ENCODE results near the gene HOXB3. TPM values are rescaled to one million over a fixed set of nuclear protein-coding genes. Genes with fewer than 3 reads are reported as not detected.
A peak's percentile ranks its signal among the peaks of the same experiment; 100 is the strongest.

HOXB3 gene
- total RNA-seq, 2 donors from 2014 or later, result 26.8 to 33.3 TPM

DNA sequence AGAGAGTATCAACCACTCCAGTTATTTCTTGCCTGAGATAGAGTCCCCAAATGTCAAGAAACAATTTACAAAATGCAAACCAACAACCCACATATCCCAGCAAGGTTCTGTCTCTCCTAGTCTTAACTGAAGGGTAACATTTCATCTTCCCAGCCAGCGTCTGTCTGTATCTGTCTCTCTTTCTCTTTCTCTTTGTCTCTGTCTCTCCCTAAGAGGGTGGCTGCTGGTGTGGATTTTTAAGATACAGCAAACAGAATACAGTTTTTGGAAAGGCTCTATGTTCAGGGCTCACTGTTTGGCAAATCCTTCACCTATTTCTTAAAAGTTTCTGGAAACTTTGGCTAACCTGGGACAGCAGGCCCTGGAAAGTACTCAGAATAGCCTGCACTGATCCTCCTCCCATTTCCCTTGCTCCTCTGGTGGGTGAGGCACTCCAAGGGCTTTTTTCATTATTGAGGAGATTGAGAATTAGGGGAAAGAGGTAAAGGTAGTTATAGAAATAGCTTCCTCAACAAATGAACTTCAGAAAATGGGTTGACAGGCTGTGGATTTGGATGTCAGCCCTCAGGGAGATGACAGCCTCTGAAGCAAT is 18.1 kb downstream of the HOXB3 start:
- no peak for ATAC-seq (ENCODE audit: insufficient number of reproducible peaks, low FRiP score, low read depth)
- H3K36me3 ChIP-seq, result no peaks in the 10 kb centered on the region
- no peaks in the 10 kb centered on the region for H3K9me3 ChIP-seq
- no peak for DNase-seq (ENCODE audit: low spot score)
- H3K27me3 ChIP-seq (replicated peaks; ENCODE audit: insufficient read depth), result no peaks in the 10 kb centered on the region
- H3K27ac ChIP-seq, result peak overlapping the region; percentile 84 to 97
- TF ChIP-seq, protein P1, sequence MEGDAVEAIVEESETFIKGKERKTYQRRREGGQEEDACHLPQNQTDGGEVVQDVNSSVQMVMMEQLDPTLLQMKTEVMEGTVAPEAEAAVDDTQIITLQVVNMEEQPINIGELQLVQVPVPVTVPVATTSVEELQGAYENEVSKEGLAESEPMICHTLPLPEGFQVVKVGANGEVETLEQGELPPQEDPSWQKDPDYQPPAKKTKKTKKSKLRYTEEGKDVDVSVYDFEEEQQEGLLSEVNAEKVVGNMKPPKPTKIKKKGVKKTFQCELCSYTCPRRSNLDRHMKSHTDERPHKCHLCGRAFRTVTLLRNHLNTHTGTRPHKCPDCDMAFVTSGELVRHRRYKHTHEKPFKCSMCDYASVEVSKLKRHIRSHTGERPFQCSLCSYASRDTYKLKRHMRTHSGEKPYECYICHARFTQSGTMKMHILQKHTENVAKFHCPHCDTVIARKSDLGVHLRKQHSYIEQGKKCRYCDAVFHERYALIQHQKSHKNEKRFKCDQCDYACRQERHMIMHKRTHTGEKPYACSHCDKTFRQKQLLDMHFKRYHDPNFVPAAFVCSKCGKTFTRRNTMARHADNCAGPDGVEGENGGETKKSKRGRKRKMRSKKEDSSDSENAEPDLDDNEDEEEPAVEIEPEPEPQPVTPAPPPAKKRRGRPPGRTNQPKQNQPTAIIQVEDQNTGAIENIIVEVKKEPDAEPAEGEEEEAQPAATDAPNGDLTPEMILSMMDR (IDR thresholded peaks at IDR 0.05), result no peak
- peak overlapping the region; percentile 64 for H3K4me3 ChIP-seq
- peaks cover 47 to 93% of the 10 kb centered on the region in 2 donors for H3K4me1 ChIP-seq (ENCODE audit: control insufficient read depth in 1 of 2, low read depth in 2 of 2)

DNA sequence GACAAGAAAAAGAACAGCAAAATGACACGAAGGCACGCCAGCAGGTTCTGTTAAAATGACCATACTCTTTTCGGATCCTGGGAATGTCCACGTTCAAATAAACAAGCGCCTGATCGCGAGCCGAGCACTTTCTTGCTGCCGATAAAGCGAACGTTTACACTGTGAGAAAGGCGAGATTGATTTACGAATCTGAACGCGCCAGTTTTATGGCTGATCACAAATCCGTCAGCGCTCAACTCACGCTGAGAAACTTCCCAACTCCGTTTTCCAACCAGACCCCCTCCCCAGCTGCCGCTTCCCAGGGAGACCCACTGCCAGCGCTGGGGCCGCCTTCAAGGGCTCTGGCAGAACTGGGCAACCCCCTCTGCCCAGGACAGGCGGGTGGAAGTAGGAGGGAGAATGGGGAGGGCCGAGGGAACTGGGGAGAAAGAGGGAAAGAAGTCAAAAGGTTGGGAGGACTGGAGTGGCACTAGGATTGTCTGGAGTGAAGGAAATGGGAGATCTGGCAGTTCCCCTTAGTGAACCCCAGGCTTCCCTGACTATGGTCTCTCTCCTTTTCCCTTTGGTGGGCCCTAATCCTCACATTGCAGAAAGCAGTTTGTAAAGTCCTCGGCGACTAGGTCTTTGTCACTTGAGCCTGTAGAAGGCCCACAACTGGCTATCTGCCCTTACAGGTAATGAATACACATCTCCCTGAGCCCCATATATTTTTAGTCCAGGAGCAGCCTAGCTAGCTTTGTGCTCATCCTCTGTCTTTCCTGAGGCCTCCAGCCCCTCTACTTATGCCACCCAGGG is 18.8 kb downstream of the HOXB3 start:
- no peak for DNase-seq (ENCODE audit: low spot score)
- no peaks in the 10 kb centered on the region for H3K9me3 ChIP-seq
- H3K27ac ChIP-seq, result peak overlapping the region; percentile 84 to 97
- TF ChIP-seq, protein P1 (IDR thresholded peaks at IDR 0.05), result no peak
- no peaks in the 10 kb centered on the region for H3K27me3 ChIP-seq (replicated peaks; ENCODE audit: insufficient read depth)
- no peaks in the 10 kb centered on the region for H3K36me3 ChIP-seq
- peaks cover 44 to 96% of the 10 kb centered on the region in 2 donors for H3K4me1 ChIP-seq (ENCODE audit: control insufficient read depth in 1 of 2, low read depth in 2 of 2)
- peak overlapping the region; percentile 64 for H3K4me3 ChIP-seq
- no peak for ATAC-seq (ENCODE audit: insufficient number of reproducible peaks, low FRiP score, low read depth)

DNA sequence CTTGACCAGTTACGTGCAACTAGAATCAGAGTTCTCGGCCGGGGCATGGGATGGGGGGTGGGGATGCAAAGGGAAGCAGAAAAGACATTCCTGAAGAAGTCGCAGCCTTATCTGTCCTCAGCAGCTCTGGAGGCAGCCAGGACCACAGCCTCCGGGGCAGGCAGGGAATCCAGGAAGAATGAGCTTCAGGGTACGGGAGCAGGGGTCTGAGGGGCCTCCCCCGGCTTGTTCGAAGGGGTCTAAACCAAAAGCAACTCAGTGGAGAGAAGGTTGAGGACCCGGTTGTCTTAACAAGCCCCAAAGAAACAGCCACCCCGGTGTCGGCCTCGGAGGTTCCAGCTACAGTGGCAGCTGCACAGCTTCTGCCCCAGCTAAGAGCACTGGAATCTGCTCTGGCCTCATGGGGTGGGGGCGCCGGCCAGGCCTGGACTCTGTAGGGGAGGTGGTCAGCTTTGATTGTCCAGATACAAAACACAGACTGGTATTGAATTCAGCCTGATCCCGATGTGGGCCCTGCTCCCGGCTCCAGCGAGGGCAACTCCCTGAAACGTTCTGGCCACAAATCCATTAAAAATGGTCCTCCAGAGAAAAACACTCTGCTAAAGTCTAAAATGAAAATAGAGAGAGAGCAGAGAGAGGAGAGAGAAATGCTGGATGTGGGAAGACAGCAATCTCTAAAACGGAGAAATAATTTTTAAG is 19.6 kb downstream of the HOXB3 start:
- DNase-seq (ENCODE audit: low spot score) (no peak), ATAC-seq (ENCODE audit: insufficient number of reproducible peaks, low FRiP score, low read depth) (no peak)
- Histone ChIP-seq H3K4me1 (ENCODE audit: control insufficient read depth in 1 of 2, low read depth in 2 of 2) (peaks cover 40 to 97% of the 10 kb centered on the region in 2 donors), H3K36me3 (no peaks in the 10 kb centered on the region), H3K27me3 (replicated peaks; ENCODE audit: insufficient read depth) (no peaks in the 10 kb centered on the region), H3K4me3 (peak overlapping the region; percentile 64), H3K27ac (peak overlapping the region; percentile 84 to 97), H3K9me3 (no peaks in the 10 kb centered on the region)
- TF ChIP-seq, protein P1 (IDR thresholded peaks at IDR 0.05), result no peak

DNA sequence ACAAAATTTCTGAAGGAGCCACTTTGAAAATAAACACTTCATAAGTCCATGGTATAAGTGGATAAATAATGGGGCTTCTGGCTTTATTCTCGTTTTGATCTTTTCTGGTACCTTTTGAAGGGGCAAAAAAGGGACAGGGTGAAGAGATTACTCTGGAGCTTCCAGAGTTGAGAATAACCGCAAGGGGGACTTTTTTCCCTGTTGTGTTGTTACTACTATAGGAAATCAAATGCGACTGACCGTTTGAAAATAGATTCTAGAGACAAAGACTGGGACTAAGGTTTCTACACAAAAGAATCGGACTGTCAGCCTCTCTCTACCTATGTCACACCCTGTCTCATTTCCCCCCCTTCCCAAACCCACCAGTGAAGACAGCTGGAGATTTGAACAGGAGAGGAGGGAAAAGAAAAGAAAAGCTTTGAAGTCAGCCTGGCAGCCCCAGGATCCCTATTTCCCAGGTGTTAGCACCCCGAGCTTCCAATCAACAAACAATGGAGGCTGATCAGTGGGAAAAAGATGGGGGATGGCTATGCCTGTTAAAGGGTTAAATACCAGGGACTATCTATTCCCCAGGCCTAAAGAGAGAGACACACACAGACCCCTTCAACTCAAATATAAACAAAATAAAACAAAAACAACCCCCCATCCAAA is 20.2 kb downstream of the HOXB3 start:
- peak overlapping the region; percentile 64 for H3K4me3 ChIP-seq
- H3K27me3 ChIP-seq (replicated peaks; ENCODE audit: insufficient read depth), result no peaks in the 10 kb centered on the region

More for the DNA sequence above, 20.2 kb downstream of the HOXB3 start:
- H3K9me3 ChIP-seq, result no peaks in the 10 kb centered on the region
- no peak for ATAC-seq (ENCODE audit: insufficient number of reproducible peaks, low FRiP score, low read depth)
- TF ChIP-seq, protein P1 (IDR thresholded peaks at IDR 0.05), result no peak
- peak overlapping the region; percentile 84 to 97 for H3K27ac ChIP-seq
- no peak for DNase-seq (ENCODE audit: low spot score)
- H3K4me1 ChIP-seq (ENCODE audit: control insufficient read depth in 1 of 2, low read depth in 2 of 2), result peaks cover 37 to 98% of the 10 kb centered on the region in 2 donors
- no peaks in the 10 kb centered on the region for H3K36me3 ChIP-seq

All from thoracic aorta (tissue), 2 donors.